PFSK-1 (cell line): ENCODE data around the gene WIZ.

Experiments used
- FOXP2 ChIP-seq: optimal IDR thresholded peaks from 2 replicates; pipeline ENCODE3; 2011; ENCODE audit warnings: borderline replicate concordance, control low read depth, inconsistent platforms; ENCODE audit not compliant: insufficient read depth; ENCODE audit errors: extremely low read length, extremely low read depth
- POLR2AphosphoS5 ChIP-seq: IDR thresholded peaks from 2 replicates; pipeline ENCODE4 v1.6.1; 2012; ENCODE audit warnings: low read depth, mild to moderate bottlenecking, control low read depth, low read length, moderate library complexity
- REST ChIP-seq, 2 experiments: IDR thresholded peaks; 2 replicates each; pipeline versions ENCODE4 v1.6.1 to v1.8.0; 2011 to 2012; ENCODE audit warnings: low read depth in 2 of 2, low read length in 2 of 2, control low read depth in 1 of 2, inconsistent platforms in 1 of 2, mild to moderate bottlenecking in 1 of 2, moderate library complexity in 1 of 2; ENCODE audit not compliant: insufficient read depth in 1 of 2
- SIN3A ChIP-seq: IDR thresholded peaks from 2 replicates; pipeline ENCODE4 v1.6.1; 2012; ENCODE audit warnings: mild to moderate bottlenecking, low read length, moderate library complexity, borderline replicate concordance; ENCODE audit not compliant: insufficient read depth
- TAF1 ChIP-seq: IDR thresholded peaks from 2 replicates; pipeline ENCODE4 v1.6.1; 2012; ENCODE audit warnings: low read length, control low read depth, borderline replicate concordance; ENCODE audit not compliant: insufficient read depth

Gene WIZ

GRCh38 chr19:15455996-15456395, 6.2 kb upstream of the WIZ start:
- no peak for TF ChIP-seq SIN3A
- TF ChIP-seq FOXP2, result no peak
- no peak for TF ChIP-seq POLR2AphosphoS5
- TF ChIP-seq REST (IDR thresholded peaks at IDR 0.05; ENCODE audit: insufficient read depth in 1 of 2, low read depth in 2 of 2, low read length in 2 of 2), result no peak
- TF ChIP-seq TAF1, result no peak

- TF ChIP-seq FOXP2, result no peak
- no peak for TF ChIP-seq TAF1
Observed at GRCh38 chr19:15453906-15454860, 4.4 kb upstream of the WIZ start.

- TF ChIP-seq FOXP2, result no peak
Observed at GRCh38 chr19:15453091-15453578, 3.4 kb upstream of the WIZ start.

GRCh38 chr19:15452111-15453047, 2.6 kb upstream of the WIZ start:
- TF ChIP-seq SIN3A (no peak), POLR2AphosphoS5 (no peak), REST (IDR thresholded peaks at IDR 0.05; ENCODE audit: insufficient read depth in 1 of 2, low read depth in 2 of 2, low read length in 2 of 2) (no peak), FOXP2 (no peak), TAF1 (no peak)

- no peak for TF ChIP-seq FOXP2
- no peak for TF ChIP-seq POLR2AphosphoS5
- no peak for TF ChIP-seq REST (IDR thresholded peaks at IDR 0.05; ENCODE audit: insufficient read depth in 1 of 2, low read depth in 2 of 2, low read length in 2 of 2)
- TF ChIP-seq TAF1, result no peak
- TF ChIP-seq SIN3A, result no peak
Observed at GRCh38 chr19:15450528-15450890, 753 bp upstream of the WIZ start.
